ENCODE measurements around the gene MAP4K4.

The MAP4K4 gene

GRCh38 chr2:101860157-101860556 is 162.7 kb downstream of the MAP4K4 start:
- H3K27me3 Mint-ChIP-seq: no peaks in the 10 kb centered on the region
- ATAC-seq (replicated peaks; ENCODE audit: extremely low read depth, poor library complexity, severe bottlenecking): no peak
- H3K27ac Mint-ChIP-seq (ENCODE audit: low read depth): peak overlapping the region; percentile 10
- no peaks in the 10 kb centered on the region for H3K9me3 Mint-ChIP-seq
- no peak for DNase-seq (ENCODE audit: low spot score in 2 of 2)
- H3K4me1 Mint-ChIP-seq: peaks cover 9% of the 10 kb centered on the region
- peaks cover 62% of the 10 kb centered on the region for H3K36me3 Mint-ChIP-seq (ENCODE audit: insufficient read depth)
- H3K4me3 Mint-ChIP-seq: no peak overlapping the region

DNA sequence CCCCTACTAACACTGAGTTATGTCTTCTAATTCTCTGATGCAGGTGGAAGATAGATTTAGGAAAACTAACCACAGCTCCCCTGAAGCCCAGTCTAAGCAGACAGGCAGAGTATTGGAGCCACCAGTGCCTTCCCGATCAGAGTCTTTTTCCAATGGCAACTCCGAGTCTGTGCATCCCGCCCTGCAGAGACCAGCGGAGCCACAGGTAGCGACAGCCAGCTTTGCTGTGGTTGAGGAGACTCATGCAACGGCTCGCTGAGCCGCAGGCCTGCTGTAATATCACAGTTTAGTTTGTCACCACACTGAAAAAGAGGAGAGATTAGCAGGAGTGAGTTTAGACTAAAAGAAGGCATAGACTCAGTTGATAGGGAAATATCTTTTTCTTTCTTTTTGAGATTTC is 163.3 kb downstream of the MAP4K4 start:
- H3K27ac Mint-ChIP-seq (ENCODE audit: low read depth): no peak overlapping the region
- no peak for DNase-seq (ENCODE audit: low spot score in 2 of 2)
- peaks cover 61% of the 10 kb centered on the region for H3K36me3 Mint-ChIP-seq (ENCODE audit: insufficient read depth)
- ATAC-seq (replicated peaks; ENCODE audit: extremely low read depth, poor library complexity, severe bottlenecking): no peak
- H3K27me3 Mint-ChIP-seq: no peaks in the 10 kb centered on the region
- H3K9me3 Mint-ChIP-seq: no peaks in the 10 kb centered on the region
- no peak overlapping the region for H3K4me3 Mint-ChIP-seq
- peaks cover 9% of the 10 kb centered on the region for H3K4me1 Mint-ChIP-seq

GRCh38 chr2:101861382-101861781 is 163.9 kb downstream of the MAP4K4 start:
- Mint-ChIP-seq H3K27me3 (no peaks in the 10 kb centered on the region), H3K4me1 (peaks cover 9% of the 10 kb centered on the region), H3K9me3 (no peaks in the 10 kb centered on the region), H3K36me3 (ENCODE audit: insufficient read depth) (peaks cover 62% of the 10 kb centered on the region), H3K27ac (ENCODE audit: low read depth) (peak overlapping the region; percentile 41), H3K4me3 (no peak overlapping the region)
- ATAC-seq (replicated peaks; ENCODE audit: extremely low read depth, poor library complexity, severe bottlenecking) (no peak), DNase-seq (ENCODE audit: low spot score in 2 of 2) (no peak)

DNA sequence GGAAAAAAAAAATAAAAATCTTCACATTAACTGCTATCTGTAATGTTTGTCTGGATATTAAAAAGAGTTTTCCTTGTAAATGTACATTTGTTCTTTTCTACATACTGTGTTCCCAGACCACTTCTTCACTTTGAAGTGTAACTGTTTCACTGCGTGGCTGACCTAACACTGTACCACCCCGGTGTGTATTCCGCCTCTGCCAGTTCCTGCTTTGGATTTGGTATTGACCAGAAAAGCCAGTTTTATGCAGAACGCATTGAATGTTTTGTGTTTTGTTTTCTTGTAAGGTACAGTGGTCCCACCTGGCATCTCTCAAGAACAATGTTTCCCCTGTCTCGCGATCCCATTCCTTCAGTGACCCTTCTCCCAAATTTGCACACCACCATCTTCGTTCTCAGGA is 166.0 kb downstream of the MAP4K4 start:
- ATAC-seq (replicated peaks; ENCODE audit: extremely low read depth, poor library complexity, severe bottlenecking) (no peak), DNase-seq (ENCODE audit: low spot score in 2 of 2) (no peak)
- H3K27ac Mint-ChIP-seq (ENCODE audit: low read depth): no peak overlapping the region
- no peak overlapping the region for H3K4me3 Mint-ChIP-seq
- no peaks in the 10 kb centered on the region for H3K27me3 Mint-ChIP-seq
- peaks cover 72% of the 10 kb centered on the region for H3K36me3 Mint-ChIP-seq (ENCODE audit: insufficient read depth)
- H3K9me3 Mint-ChIP-seq: no peaks in the 10 kb centered on the region
- H3K4me1 Mint-ChIP-seq: no peaks in the 10 kb centered on the region

DNA sequence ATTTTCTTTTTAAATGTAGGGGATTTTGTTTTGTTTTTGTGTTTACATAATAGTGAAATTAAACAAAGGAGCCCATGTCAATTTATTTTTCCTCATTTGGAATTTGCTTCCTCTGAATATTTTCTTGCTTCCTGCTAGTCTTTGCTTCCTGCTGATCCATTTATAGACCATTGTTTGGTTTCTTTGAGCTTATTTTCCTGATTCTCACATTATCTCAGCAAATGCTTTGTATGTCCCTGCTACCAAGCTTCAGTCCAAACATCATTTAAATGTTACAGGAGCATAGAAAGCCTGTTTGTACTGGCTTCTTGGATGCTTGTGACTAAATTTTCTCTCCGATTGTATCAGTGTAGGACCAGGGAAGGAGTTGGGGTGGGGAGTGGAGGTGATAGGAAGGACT is 166.9 kb downstream of the MAP4K4 start:
- peaks cover 76% of the 10 kb centered on the region for H3K36me3 Mint-ChIP-seq (ENCODE audit: insufficient read depth)

DNA sequence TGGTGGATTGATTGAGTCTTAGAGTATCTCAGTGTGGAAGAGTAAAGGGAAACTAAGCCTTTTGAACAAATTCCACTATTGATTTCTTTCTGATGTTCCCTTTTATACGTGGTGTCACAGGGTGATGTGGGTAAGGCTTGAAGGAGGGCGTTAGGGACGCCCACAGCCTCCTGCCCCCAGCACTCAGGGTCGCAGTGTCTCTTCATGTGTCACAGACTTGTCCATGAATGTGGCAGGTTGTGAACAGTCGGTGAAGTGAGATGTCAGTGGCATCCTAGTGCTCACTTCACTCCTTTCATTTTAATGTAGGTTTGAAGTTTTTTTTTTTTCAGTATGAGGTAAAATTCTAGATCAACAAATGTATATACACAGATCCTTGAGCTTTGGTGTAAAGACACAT is 171.0 kb downstream of the MAP4K4 start:
- H3K36me3 Mint-ChIP-seq (ENCODE audit: insufficient read depth): peaks cover 77% of the 10 kb centered on the region

More for the DNA sequence above, 166.9 kb downstream of the MAP4K4 start:
- no peak for DNase-seq (ENCODE audit: low spot score in 2 of 2)
- no peaks in the 10 kb centered on the region for H3K9me3 Mint-ChIP-seq
- H3K27me3 Mint-ChIP-seq: no peaks in the 10 kb centered on the region
- H3K4me1 Mint-ChIP-seq: no peaks in the 10 kb centered on the region
- no peak overlapping the region for H3K4me3 Mint-ChIP-seq
- no peak for ATAC-seq (replicated peaks; ENCODE audit: extremely low read depth, poor library complexity, severe bottlenecking)
- H3K27ac Mint-ChIP-seq (ENCODE audit: low read depth): no peak overlapping the region

DNA sequence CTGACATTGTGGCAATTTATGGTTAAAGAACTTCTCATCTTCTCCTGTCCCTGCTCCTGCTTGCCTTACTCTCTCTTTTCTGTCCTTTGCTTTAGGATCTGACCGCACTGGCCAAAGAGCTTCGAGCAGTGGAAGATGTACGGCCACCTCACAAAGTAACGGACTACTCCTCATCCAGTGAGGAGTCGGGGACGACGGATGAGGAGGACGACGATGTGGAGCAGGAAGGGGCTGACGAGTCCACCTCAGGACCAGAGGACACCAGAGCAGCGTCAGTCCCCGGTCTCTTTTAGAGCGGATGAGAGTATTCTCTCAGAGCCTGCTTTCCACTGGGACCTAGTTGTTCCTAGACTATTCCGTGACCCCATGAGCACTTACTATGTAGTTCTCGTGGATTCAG is 172.0 kb downstream of the MAP4K4 start:
- ATAC-seq (replicated peaks; ENCODE audit: extremely low read depth, poor library complexity, severe bottlenecking) (no peak), DNase-seq (ENCODE audit: low spot score in 2 of 2) (no peak)
- no peak overlapping the region for H3K27ac Mint-ChIP-seq (ENCODE audit: low read depth)
- H3K9me3 Mint-ChIP-seq: no peaks in the 10 kb centered on the region
- H3K4me3 Mint-ChIP-seq: no peak overlapping the region
- peaks cover 78% of the 10 kb centered on the region for H3K36me3 Mint-ChIP-seq (ENCODE audit: insufficient read depth)
- H3K4me1 Mint-ChIP-seq: no peaks in the 10 kb centered on the region
- H3K27me3 Mint-ChIP-seq: no peaks in the 10 kb centered on the region

More for the DNA sequence above, 171.0 kb downstream of the MAP4K4 start:
- Mint-ChIP-seq H3K27me3 (no peaks in the 10 kb centered on the region), H3K27ac (ENCODE audit: low read depth) (no peak overlapping the region), H3K4me3 (no peak overlapping the region), H3K9me3 (no peaks in the 10 kb centered on the region), H3K4me1 (no peaks in the 10 kb centered on the region)
- no peak for ATAC-seq (replicated peaks; ENCODE audit: extremely low read depth, poor library complexity, severe bottlenecking)
- no peak for DNase-seq (ENCODE audit: low spot score in 2 of 2)

- DNase-seq (ENCODE audit: low spot score in 2 of 2) (no peak), ATAC-seq (replicated peaks; ENCODE audit: extremely low read depth, poor library complexity, severe bottlenecking) (no peak)
- H3K9me3 Mint-ChIP-seq: no peaks in the 10 kb centered on the region
- H3K27me3 Mint-ChIP-seq: no peaks in the 10 kb centered on the region
- H3K4me1 Mint-ChIP-seq: no peaks in the 10 kb centered on the region
- peak overlapping the region; percentile 72 for H3K27ac Mint-ChIP-seq (ENCODE audit: low read depth)
- peaks cover 78% of the 10 kb centered on the region for H3K36me3 Mint-ChIP-seq (ENCODE audit: insufficient read depth)
- no peak overlapping the region for H3K4me3 Mint-ChIP-seq
Measured at GRCh38 chr2:101870444-101870843, 172.9 kb downstream of the MAP4K4 start.

- Mint-ChIP-seq H3K27me3 (no peaks in the 10 kb centered on the region), H3K9me3 (no peaks in the 10 kb centered on the region), H3K27ac (ENCODE audit: low read depth) (no peak overlapping the region), H3K4me1 (no peaks in the 10 kb centered on the region), H3K36me3 (ENCODE audit: insufficient read depth) (peaks cover 79% of the 10 kb centered on the region), H3K4me3 (no peak overlapping the region)
- ATAC-seq (replicated peaks; ENCODE audit: extremely low read depth, poor library complexity, severe bottlenecking) (no peak), DNase-seq (ENCODE audit: low spot score in 2 of 2) (no peak)
Measured at GRCh38 chr2:101871480-101871879, 174.0 kb downstream of the MAP4K4 start.

DNA sequence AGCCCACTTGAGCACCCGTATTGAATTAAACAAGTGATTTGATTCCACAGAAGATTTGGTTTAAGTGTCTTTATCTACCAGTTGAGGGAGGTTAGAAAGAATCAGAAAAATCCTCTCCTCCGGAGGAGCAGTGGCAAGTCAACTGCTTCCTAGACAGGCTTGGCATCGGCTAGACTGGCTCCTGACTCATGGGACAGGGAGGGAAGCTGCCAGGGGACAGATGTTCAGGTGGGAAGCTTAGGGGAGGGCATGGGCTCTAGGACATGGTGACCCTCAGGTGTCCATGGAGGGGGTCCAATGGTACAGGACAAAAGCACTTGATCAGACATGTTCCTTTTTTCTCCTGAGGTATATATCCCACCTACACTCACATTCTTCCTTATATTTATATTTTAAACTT is 175.0 kb downstream of the MAP4K4 start:
- ATAC-seq (replicated peaks; ENCODE audit: extremely low read depth, poor library complexity, severe bottlenecking) (no peak), DNase-seq (ENCODE audit: low spot score in 2 of 2) (no peak)
- Mint-ChIP-seq H3K9me3 (no peaks in the 10 kb centered on the region), H3K27ac (ENCODE audit: low read depth) (no peak overlapping the region), H3K4me1 (no peaks in the 10 kb centered on the region), H3K36me3 (ENCODE audit: insufficient read depth) (peaks cover 80% of the 10 kb centered on the region), H3K4me3 (no peak overlapping the region), H3K27me3 (no peaks in the 10 kb centered on the region)

GRCh38 chr2:101873543-101873942 is 176.0 kb downstream of the MAP4K4 start:
- H3K9me3 Mint-ChIP-seq: no peaks in the 10 kb centered on the region
- no peaks in the 10 kb centered on the region for H3K4me1 Mint-ChIP-seq
- ATAC-seq (replicated peaks; ENCODE audit: extremely low read depth, poor library complexity, severe bottlenecking): no peak
- H3K27ac Mint-ChIP-seq (ENCODE audit: low read depth): peak overlapping the region; percentile 50
- no peak overlapping the region for H3K4me3 Mint-ChIP-seq
- peaks cover 78% of the 10 kb centered on the region for H3K36me3 Mint-ChIP-seq (ENCODE audit: insufficient read depth)
- DNase-seq (ENCODE audit: low spot score in 2 of 2): no peak
- H3K27me3 Mint-ChIP-seq: no peaks in the 10 kb centered on the region

GRCh38 chr2:101874069-101874468 is 176.6 kb downstream of the MAP4K4 start:
- Mint-ChIP-seq H3K27ac (ENCODE audit: low read depth) (no peak overlapping the region), H3K36me3 (ENCODE audit: insufficient read depth) (peaks cover 79% of the 10 kb centered on the region)
- ATAC-seq (replicated peaks; ENCODE audit: extremely low read depth, poor library complexity, severe bottlenecking): no peak

GRCh38 chr2:101879466-101879865 is 182.0 kb downstream of the MAP4K4 start:
- H3K27me3 Mint-ChIP-seq: no peaks in the 10 kb centered on the region
- no peak overlapping the region for H3K27ac Mint-ChIP-seq (ENCODE audit: low read depth)
- H3K4me1 Mint-ChIP-seq: no peaks in the 10 kb centered on the region
- ATAC-seq (replicated peaks; ENCODE audit: extremely low read depth, poor library complexity, severe bottlenecking) (no peak), DNase-seq (ENCODE audit: low spot score in 2 of 2) (no peak)
- no peaks in the 10 kb centered on the region for H3K9me3 Mint-ChIP-seq
- H3K4me3 Mint-ChIP-seq: no peak overlapping the region
- peaks cover 71% of the 10 kb centered on the region for H3K36me3 Mint-ChIP-seq (ENCODE audit: insufficient read depth)

More at GRCh38 chr2:101874069-101874468, 176.6 kb downstream of the MAP4K4 start:
- no peaks in the 10 kb centered on the region for H3K4me1 Mint-ChIP-seq
- H3K27me3 Mint-ChIP-seq: no peaks in the 10 kb centered on the region
- H3K9me3 Mint-ChIP-seq: no peaks in the 10 kb centered on the region
- H3K4me3 Mint-ChIP-seq: no peak overlapping the region
- DNase-seq (ENCODE audit: low spot score in 2 of 2): no peak

DNA sequence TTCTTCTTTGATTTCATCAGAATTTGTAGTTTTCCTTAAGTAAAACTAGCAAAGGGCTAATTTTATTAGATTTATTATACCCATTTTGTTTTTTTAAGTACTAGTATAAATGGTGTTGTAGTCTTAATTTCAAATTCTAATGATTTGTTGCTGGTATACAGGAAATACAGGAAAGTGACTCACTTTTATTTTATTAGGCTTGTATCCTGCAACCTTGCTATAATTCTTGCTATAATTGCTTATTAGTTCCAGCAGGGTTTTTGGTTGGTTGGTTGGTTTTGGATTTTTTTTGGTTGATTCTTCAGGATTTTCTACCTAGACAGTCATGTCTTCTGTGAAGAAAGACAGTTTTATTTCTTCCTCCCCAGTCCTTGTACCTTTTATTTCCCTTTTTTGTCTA is 183.6 kb downstream of the MAP4K4 start:
- no peak for ATAC-seq (replicated peaks; ENCODE audit: extremely low read depth, poor library complexity, severe bottlenecking)
- no peak for DNase-seq (ENCODE audit: low spot score in 2 of 2)
- H3K36me3 Mint-ChIP-seq (ENCODE audit: insufficient read depth): peaks cover 64% of the 10 kb centered on the region
- H3K27me3 Mint-ChIP-seq: no peaks in the 10 kb centered on the region
- H3K27ac Mint-ChIP-seq (ENCODE audit: low read depth): no peak overlapping the region
- H3K9me3 Mint-ChIP-seq: no peaks in the 10 kb centered on the region
- H3K4me3 Mint-ChIP-seq: no peak overlapping the region
- no peaks in the 10 kb centered on the region for H3K4me1 Mint-ChIP-seq
